Measurements from ENCODE around the gene USP17L21.
"Not testable (repeated sequence)": the region's sequence is repeated elsewhere in the genome, so short reads cannot be mapped to it uniquely, and the experiment has no call there.

USP17L21 gene

DNA sequence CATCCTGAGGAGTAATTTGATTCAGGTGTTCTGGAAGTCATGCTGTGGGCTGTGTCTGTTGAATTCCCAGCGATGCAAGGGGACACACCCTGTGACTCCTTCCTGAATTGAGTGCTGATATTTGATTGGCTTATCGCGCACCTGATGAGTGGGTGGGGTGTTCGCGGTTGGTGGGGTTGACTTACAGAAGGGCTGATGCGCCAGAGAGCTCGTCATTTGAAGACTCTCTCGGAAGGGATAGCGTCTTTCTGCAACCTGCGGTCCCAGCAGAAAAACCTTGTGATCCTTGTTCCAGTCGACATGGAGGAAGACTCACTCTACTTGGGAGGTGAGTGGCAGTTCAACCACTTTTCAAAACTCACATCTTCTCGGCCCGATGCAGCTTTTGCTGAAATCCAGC, at the start of gene USP17L21:
Gene USP17L21, plus strand, starts transcription at position 301 of the 400 bp plus-strand sequence. Its CDS starts 0 bp downstream, at position 301.
- not testable (repeated sequence) for DNase-seq (ENCODE audit: low read depth in 1 of 2, low spot score in 1 of 2)

DNA sequence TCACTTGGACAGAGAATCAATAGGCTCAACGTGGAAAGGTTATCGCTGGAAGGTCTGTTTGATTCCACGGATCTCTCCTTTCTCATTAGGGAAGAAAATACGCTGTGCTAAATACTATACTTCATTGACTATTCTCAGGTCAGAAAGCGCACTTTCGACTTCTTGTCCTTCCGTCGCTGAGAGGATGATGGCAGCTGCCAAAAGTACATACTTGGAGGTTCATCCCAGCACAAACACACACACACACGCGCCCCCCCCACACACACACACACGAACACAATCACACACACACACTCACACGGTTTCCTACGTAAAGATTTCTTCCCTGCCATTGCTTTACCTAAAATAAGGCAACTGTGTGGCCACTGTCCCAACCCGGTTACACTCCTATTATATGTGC, 48.0 kb upstream of the USP17L21 start:
- DNase-seq (ENCODE audit: low read depth in 1 of 2, low spot score in 1 of 2), result not testable (repeated sequence)

DNA sequence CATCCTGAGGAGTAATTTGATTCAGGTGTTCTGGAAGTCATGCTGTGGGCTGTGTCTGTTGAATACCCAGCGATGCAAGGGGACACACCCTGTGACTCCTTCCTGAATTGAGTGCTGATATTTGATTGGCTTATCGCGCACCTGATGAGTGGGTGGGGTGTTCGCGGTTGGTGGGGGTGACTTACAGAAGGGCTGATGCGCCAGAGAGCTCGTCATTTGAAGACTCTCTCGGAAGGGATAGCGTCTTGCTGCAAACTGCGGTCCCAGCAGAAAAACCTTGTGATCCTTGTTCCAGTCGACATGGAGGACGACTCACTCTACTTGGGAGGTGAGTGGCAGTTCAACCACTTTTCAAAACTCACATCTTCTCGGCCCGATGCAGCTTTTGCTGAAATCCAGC, 47.6 kb upstream of the USP17L21 start, which contains the start of gene USP17L11:
Gene USP17L11, plus strand, starts transcription at position 301 of the 400 bp plus-strand sequence. Its CDS starts 0 bp downstream, at position 301.
- DNase-seq (ENCODE audit: low read depth in 1 of 2, low spot score in 1 of 2), result not testable (repeated sequence)

DNA sequence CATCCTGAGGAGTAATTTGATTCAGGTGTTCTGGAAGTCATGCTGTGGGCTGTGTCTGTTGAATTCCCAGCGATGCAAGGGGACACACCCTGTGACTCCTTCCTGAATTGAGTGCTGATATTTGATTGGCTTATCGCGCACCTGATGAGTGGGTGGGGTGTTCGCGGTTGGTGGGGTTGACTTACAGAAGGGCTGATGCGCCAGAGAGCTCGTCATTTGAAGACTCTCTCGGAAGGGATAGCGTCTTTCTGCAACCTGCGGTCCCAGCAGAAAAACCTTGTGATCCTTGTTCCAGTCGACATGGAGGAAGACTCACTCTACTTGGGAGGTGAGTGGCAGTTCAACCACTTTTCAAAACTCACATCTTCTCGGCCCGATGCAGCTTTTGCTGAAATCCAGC, 42.8 kb upstream of the USP17L21 start, which contains the start of gene USP17L12:
Gene USP17L12, plus strand, starts transcription at position 301 of the 400 bp plus-strand sequence. Its CDS starts 0 bp downstream, at position 301.
- DNase-seq (ENCODE audit: low read depth in 1 of 2, low spot score in 1 of 2), result not testable (repeated sequence)

GRCh38 chr4:9224596-9224995, 38.1 kb upstream of the USP17L21 start, which contains the start of gene USP17L13:
TSS of gene USP17L13 (plus strand) at chr4:9224896. CDS start at chr4:9224896, 0 bp downstream.
- DNase-seq (ENCODE audit: low read depth in 1 of 2, low spot score in 1 of 2), result not testable (repeated sequence)

DNA sequence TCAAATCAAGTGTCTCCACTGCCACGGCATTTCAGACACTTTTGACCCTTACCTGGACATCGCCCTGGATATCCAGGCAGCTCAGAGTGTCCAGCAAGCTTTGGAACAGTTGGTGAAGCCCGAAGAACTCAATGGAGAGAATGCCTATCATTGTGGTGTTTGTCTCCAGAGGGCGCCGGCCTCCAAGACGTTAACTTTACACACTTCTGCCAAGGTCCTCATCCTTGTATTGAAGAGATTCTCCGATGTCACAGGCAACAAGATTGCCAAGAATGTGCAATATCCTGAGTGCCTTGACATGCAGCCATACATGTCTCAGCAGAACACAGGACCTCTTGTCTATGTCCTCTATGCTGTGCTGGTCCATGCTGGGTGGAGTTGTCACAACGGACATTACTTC, 32.4 kb upstream of the USP17L21 start:
- not testable (repeated sequence) for DNase-seq (ENCODE audit: low read depth in 1 of 2, low spot score in 1 of 2)

- not testable (repeated sequence) for DNase-seq (ENCODE audit: low read depth in 1 of 2, low spot score in 1 of 2)
Observed at GRCh38 chr4:9234085-9234484, 28.6 kb upstream of the USP17L21 start, which contains the start of gene USP17L15. TSS of gene USP17L15 (plus strand) at chr4:9234385. CDS start at chr4:9234385, 0 bp downstream.

GRCh38 chr4:9238461-9238860, 24.2 kb upstream of the USP17L21 start:
- DNase-seq (ENCODE audit: low read depth in 1 of 2, low spot score in 1 of 2), result not testable (repeated sequence)

DNA sequence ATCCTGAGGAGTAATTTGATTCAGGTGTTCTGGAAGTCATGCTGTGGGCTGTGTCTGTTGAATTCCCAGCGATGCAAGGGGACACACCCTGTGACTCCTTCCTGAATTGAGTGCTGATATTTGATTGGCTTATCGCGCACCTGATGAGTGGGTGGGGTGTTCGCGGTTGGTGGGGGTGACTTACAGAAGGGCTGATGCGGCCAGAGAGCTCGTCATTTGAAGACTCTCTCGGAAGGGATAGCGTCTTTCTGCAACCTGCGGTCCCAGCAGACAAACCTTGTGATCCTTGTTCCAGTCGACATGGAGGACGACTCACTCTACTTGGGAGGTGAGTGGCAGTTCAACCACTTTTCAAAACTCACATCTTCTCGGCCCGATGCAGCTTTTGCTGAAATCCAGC, 19.1 kb upstream of the USP17L21 start, which contains the start of gene USP17L17:
Gene USP17L17, plus strand, starts transcription at position 301 of the 400 bp plus-strand sequence. Its CDS starts 0 bp downstream, at position 301.
- not testable (repeated sequence) for DNase-seq (ENCODE audit: low read depth in 1 of 2, low spot score in 1 of 2)

DNA sequence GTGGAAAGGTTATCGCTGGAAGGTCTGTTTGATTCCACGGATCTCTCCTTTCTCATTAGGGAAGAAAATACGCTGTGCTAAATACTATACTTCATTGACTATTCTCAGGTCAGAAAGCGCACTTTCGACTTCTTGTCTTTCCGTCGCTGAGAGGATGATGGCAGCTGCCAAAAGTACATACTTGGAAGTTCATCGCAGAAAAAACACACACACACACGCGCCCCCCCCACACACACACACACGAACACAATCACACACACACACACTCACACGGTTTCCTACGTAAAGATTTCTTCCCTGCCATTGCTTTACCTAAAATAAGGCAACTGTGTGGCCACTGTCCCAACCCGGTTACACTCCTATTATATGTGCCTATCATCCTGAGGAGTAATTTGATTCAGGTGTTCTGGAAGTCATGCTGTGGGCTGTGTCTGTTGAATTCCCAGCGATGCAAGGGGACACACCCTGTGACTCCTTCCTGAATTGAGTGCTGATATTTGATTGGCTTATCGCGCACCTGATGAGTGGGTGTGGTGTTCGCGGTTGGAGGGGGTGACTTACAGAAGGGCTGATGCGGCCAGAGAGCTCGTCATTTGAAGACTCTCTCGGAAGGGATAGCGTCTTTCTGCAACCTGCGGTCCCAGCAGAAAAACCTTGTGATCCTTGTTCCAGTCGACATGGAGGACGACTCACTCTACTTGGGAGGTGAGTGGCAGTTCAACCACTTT, 14.6 kb upstream of the USP17L21 start, which contains the start of gene USP17L18:
Gene USP17L18, plus strand, starts transcription at position 678 of the 728 bp plus-strand sequence. Its CDS starts 0 bp downstream, at position 678.
- not testable (repeated sequence) for DNase-seq (ENCODE audit: low read depth in 1 of 2, low spot score in 1 of 2)

- DNase-seq (ENCODE audit: low read depth in 1 of 2, low spot score in 1 of 2), result not testable (repeated sequence)
Observed at GRCh38 chr4:9253078-9253477, 9.6 kb upstream of the USP17L21 start, which contains the start of gene USP17L19. TSS of gene USP17L19 (plus strand) at chr4:9253378. CDS start at chr4:9253378, 0 bp downstream.

DNA sequence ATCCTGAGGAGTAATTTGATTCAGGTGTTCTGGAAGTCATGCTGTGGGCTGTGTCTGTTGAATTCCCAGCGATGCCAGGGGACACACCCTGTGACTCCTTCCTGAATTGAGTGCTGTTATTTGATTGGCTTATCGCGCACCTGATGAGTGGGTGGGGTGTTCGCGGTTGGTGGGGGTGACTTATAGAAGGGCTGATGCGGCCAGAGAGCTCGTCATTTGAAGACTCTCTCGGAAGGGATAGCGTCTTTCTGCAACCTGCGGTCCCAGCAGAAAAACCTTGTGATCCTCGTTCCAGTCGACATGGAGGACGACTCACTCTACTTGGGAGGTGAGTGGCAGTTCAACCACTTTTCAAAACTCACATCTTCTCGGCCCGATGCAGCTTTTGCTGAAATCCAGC, 4.8 kb upstream of the USP17L21 start, which contains the start of gene USP17L20:
Gene USP17L20, plus strand, starts transcription at position 301 of the 400 bp plus-strand sequence. Its CDS starts 0 bp downstream, at position 301.
- not testable (repeated sequence) for DNase-seq (ENCODE audit: low read depth in 1 of 2, low spot score in 1 of 2)

DNA sequence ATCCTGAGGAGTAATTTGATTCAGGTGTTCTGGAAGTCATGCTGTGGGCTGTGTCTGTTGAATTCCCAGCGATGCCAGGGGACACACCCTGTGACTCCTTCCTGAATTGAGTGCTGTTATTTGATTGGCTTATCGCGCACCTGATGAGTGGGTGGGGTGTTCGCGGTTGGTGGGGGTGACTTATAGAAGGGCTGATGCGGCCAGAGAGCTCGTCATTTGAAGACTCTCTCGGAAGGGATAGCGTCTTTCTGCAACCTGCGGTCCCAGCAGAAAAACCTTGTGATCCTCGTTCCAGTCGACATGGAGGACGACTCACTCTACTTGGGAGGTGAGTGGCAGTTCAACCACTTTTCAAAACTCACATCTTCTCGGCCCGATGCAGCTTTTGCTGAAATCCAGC, 4.6 kb downstream of the USP17L21 start, which contains the start of gene USP17L22:
Gene USP17L22, plus strand, starts transcription at position 301 of the 400 bp plus-strand sequence. Its CDS starts 0 bp downstream, at position 301.
- not testable (repeated sequence) for DNase-seq (ENCODE audit: low read depth in 1 of 2, low spot score in 1 of 2)

- peak in 1 of 2 donors; percentile 16 for DNase-seq (ENCODE audit: low read depth in 1 of 2, low spot score in 1 of 2)
Observed at GRCh38 chr4:9271719-9272118, 9.0 kb downstream of the USP17L21 start.
